Endothelial cell of umbilical vein (primary cell): ENCODE results near the gene UGT1A7. TPM values are rescaled to one million over a fixed set of nuclear protein-coding genes. Genes with fewer than 3 reads are reported as not detected.

Experiments
- BruUV-seq: library from RNA; stranded (reverse); fragments of 400-500 nt; replicated peaks from 2 replicates; lab custom pipeline; 2021; lab: Mats Ljungman, UMichigan
- CTCF ChIA-PET: fragments of 300-600, 350-600 bp; sonication (Branson Sonifier 250); formaldehyde crosslinking; loops from one replicate; lab custom pipeline; 2021; ENCODE audit warnings: antibody characterized with exemption, inconsistent platforms; lab: Charles Lee
- POLR2A ChIA-PET: fragments of 300-600, 350-600 bp; sonication (Branson Sonifier 250); formaldehyde crosslinking; loops from one replicate; lab custom pipeline; 2021; ENCODE audit warnings: antibody characterized with exemption, inconsistent platforms; lab: Charles Lee
- DNase-seq: peaks from one replicate; pipeline ENCODE4 v3.0.0-alpha.2; 2011; ENCODE audit warnings: low read depth, low spot score
- FAIRE-seq: peaks from 2 replicates; lab custom pipeline; 2011; peaks lifted over from hg19 to GRCh38; lab: Jason Lieb, UNC
- H2AFZ ChIP-seq: 2 replicates; pipeline ENCODE4 v1.6.0; 2012; ENCODE audit warnings: low read depth, low read length, control low read depth, inconsistent platforms
- H3K27ac ChIP-seq: 2 replicates; pipeline ENCODE4 v1.5.1; 2011; ENCODE audit warnings: low read depth, mild to moderate bottlenecking, control low read depth, low read length, moderate library complexity; ENCODE audit not compliant: insufficient read depth
- H3K27me3 ChIP-seq, 2 experiments: 2 replicates each; pipeline versions ENCODE4 v1.6.0 to v1.6.1; 2011; ENCODE audit warnings: low read length in 2 of 2, mixed read lengths in 1 of 2; ENCODE audit not compliant: control insufficient read depth in 2 of 2, insufficient read depth in 2 of 2
- H3K36me3 ChIP-seq, 2 experiments: 2 replicates in 1 of 2; 3 replicates in 1 of 2; pipeline ENCODE4 v1.5.1; 2011; ENCODE audit warnings: low read length in 2 of 2, mild to moderate bottlenecking in 1 of 2, moderate library complexity in 1 of 2; ENCODE audit not compliant: control insufficient read depth in 2 of 2, insufficient read depth in 2 of 2; ENCODE audit errors: extremely low read depth in 1 of 2
- H3K4me1 ChIP-seq: 3 replicates; pipeline ENCODE4 v1.5.1; 2011; ENCODE audit warnings: mild to moderate bottlenecking, low read length; ENCODE audit not compliant: control insufficient read depth, insufficient read depth; ENCODE audit errors: extremely low read depth
- H3K4me2 ChIP-seq: 2 replicates; pipeline ENCODE4 v1.6.1; 2011; ENCODE audit warnings: low read length, control low read depth, mixed read lengths; ENCODE audit not compliant: insufficient read depth
- H3K4me3 ChIP-seq, 3 experiments: fragments of 200-600 bp in 1 of 3; sonication (generic), shearing (Covaris generic) in 1 of 3; replicated peaks in 1 of 3; 2 replicates each; pipeline ENCODE4 v1.5.1; 2011 to 2016; ENCODE audit warnings: control low read depth in 3 of 3, low read length in 3 of 3, mild to moderate bottlenecking in 2 of 3, inconsistent platforms in 1 of 3, low read depth in 1 of 3, moderate library complexity in 1 of 3; ENCODE audit not compliant: insufficient read depth in 1 of 3
- H3K79me2 ChIP-seq: 2 replicates; pipeline ENCODE4 v1.6.0; 2012; ENCODE audit warnings: low read length, inconsistent platforms; ENCODE audit not compliant: control insufficient read depth, insufficient read depth
- H3K9ac ChIP-seq: replicated peaks from 2 replicates; pipeline ENCODE3; 2011; ENCODE audit warnings: low read length, control low read depth; ENCODE audit not compliant: insufficient read depth; ENCODE audit errors: extremely low read depth
- H3K9me1 ChIP-seq: replicated peaks from 3 replicates; pipeline ENCODE4 v1.6.0; 2011; ENCODE audit warnings: mild to moderate bottlenecking, low read length; ENCODE audit not compliant: control insufficient read depth, insufficient read depth; ENCODE audit errors: extremely low read depth
- H3K9me3 ChIP-seq: replicated peaks from 2 replicates; pipeline ENCODE4 v1.5.1; 2012; ENCODE audit warnings: low read length, inconsistent platforms; ENCODE audit not compliant: control insufficient read depth, insufficient read depth
- H4K20me1 ChIP-seq: replicated peaks from 2 replicates; pipeline ENCODE3; 2011; ENCODE audit warnings: mild to moderate bottlenecking, low read length; ENCODE audit not compliant: control insufficient read depth, insufficient read depth; ENCODE audit errors: extremely low read depth
- EZH2 ChIP-seq: IDR thresholded peaks from 2 replicates; pipeline ENCODE4 v1.6.1; 2012; ENCODE audit warnings: borderline replicate concordance, low read depth, mild to moderate bottlenecking, moderate library complexity, low read length, inconsistent platforms; ENCODE audit not compliant: severe bottlenecking
- FOS ChIP-seq: IDR thresholded peaks from 2 replicates; pipeline ENCODE4 v1.6.1; 2011; ENCODE audit warnings: mild to moderate bottlenecking, low read length, moderate library complexity, borderline replicate concordance; ENCODE audit not compliant: insufficient read depth
- GATA2 ChIP-seq: IDR thresholded peaks from 2 replicates; pipeline ENCODE4 v1.7.0; 2011; ENCODE audit warnings: low read depth, mild to moderate bottlenecking, moderate library complexity, mixed read lengths, low read length; ENCODE audit not compliant: insufficient read length, insufficient read depth
- JUN ChIP-seq: IDR thresholded peaks from 2 replicates; pipeline ENCODE4 v1.6.1; 2011; ENCODE audit warnings: borderline replicate concordance, low read depth; ENCODE audit not compliant: insufficient read length, insufficient read depth
- MYC ChIP-seq: IDR thresholded peaks from one replicate; pipeline ENCODE4 v1.6.1; 2011; ENCODE audit warnings: mild to moderate bottlenecking, low read depth, low read length
- POLR2A ChIP-seq: IDR thresholded peaks from 2 replicates; pipeline ENCODE4 v1.6.1; 2012; ENCODE audit warnings: low read depth, mild to moderate bottlenecking, control low read depth, low read length
- POLR2AphosphoS5 ChIP-seq: IDR thresholded peaks from 2 replicates; pipeline ENCODE4 v1.6.1; 2012; ENCODE audit warnings: low read depth, mild to moderate bottlenecking, control low read depth, low read length, moderate library complexity; ENCODE audit not compliant: insufficient read depth
- dilution Hi-C: fragments of 300-500 bp; cut with MboI; formaldehyde crosslinking; loops from one replicate; pipeline ENCODE4 v1.15.0; 2019; ENCODE audit warnings: low sequenced_read_pairs; ENCODE audit not compliant: extremely low pct_ligation_motif_present
- intact Hi-C: fragments of 100-400 bp; cut with micrococcal nuclease; formaldehyde crosslinking; loops from one replicate; pipeline ENCODE4 v1.10.0; 2022
- polyA plus RNA-seq, 4 experiments: library from polyadenylated mRNA; depleted of rRNA in 3 of 4; stranded (reverse) in 3 of 4; unstranded in 1 of 4; fragments of >200 nt; gene quantifications; 2 replicates each; pipeline versions ENCODE4 v1.2.1 to v1.2.3, GENCODE V29; 2011 to 2012; ENCODE audit warnings: missing spikeins in 1 of 4
- total RNA-seq: library from RNA; stranded (reverse); gene quantifications from 2 replicates; pipeline ENCODE4 v1.2.3, GENCODE V29; 2021
- TF ChIP-seq, protein P1 (sequence below): IDR thresholded peaks from 2 replicates; pipeline ENCODE4 v1.6.1; 2011; ENCODE audit not compliant: insufficient read depth, insufficient read length
- TF ChIP-seq, protein P2 (sequence below), 2 donors: IDR thresholded peaks; 1 replicate in 1 of 2; 2 replicates in 1 of 2; pipeline ENCODE4 v1.5.1; 2011; ENCODE audit warnings: low read length in 2 of 2, mild to moderate bottlenecking in 2 of 2, moderate library complexity in 2 of 2, control low read depth in 1 of 2, inconsistent platforms in 1 of 2, low read depth in 1 of 2; ENCODE audit not compliant: insufficient read depth in 1 of 2; ENCODE audit errors: extremely low read depth in 1 of 2

The UGT1A7 gene
- total and polyA plus RNA-seq, 2 donors (not counting 3 experiments of a cell fraction or from before 2014, with no cell fraction given): not detected

- Histone ChIP-seq H3K79me2 (no peaks in the 10 kb centered on the region), H3K27me3 (no peaks in the 10 kb centered on the region), H3K4me2 (no peak overlapping the region), H3K9me3 (no peaks in the 10 kb centered on the region), H3K4me3 (no peak overlapping the region), H2AFZ (no peak overlapping the region), H4K20me1 (no peaks in the 10 kb centered on the region), H3K27ac (no peak overlapping the region), H3K4me1 (no peaks in the 10 kb centered on the region), H3K9me1 (no peaks in the 10 kb centered on the region), H3K36me3 (no peaks in the 10 kb centered on the region), H3K9ac (no peak overlapping the region)
- dilution Hi-C loops (no loop called here), intact Hi-C loops (no loop called here)
- DNase-seq (no peak), FAIRE-seq (no peak)
- POLR2A ChIA-PET: no interaction called here
- BruUV-seq: no TSS peak
- TF ChIP-seq, protein P1, sequence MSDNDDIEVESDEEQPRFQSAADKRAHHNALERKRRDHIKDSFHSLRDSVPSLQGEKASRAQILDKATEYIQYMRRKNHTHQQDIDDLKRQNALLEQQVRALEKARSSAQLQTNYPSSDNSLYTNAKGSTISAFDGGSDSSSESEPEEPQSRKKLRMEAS: no peak
- no peak for TF ChIP-seq MYC
- CTCF ChIA-PET: no interaction called here
These were observed 99.1 kb downstream of the UGT1A7 start for GRCh38 chr2:233780771-233781170.

GRCh38 chr2:233789554-233789953 is 107.9 kb downstream of the UGT1A7 start:
- Histone ChIP-seq H2AFZ (no peak overlapping the region), H3K27me3 (no peaks in the 10 kb centered on the region), H3K9me1 (no peaks in the 10 kb centered on the region), H3K36me3 (no peaks in the 10 kb centered on the region), H3K27ac (no peak overlapping the region), H3K4me3 (no peak overlapping the region), H3K9ac (no peak overlapping the region), H3K4me1 (no peaks in the 10 kb centered on the region), H3K9me3 (no peaks in the 10 kb centered on the region), H3K79me2 (no peaks in the 10 kb centered on the region), H4K20me1 (no peaks in the 10 kb centered on the region), H3K4me2 (no peak overlapping the region)
- dilution Hi-C loops: no loop called here
- TF ChIP-seq GATA2 (no peak), POLR2AphosphoS5 (no peak), EZH2 (no peak), POLR2A (no peak), FOS (no peak), MYC (no peak), JUN (no peak)
- TF ChIP-seq, protein P1: no peak
- TF ChIP-seq, protein P2, sequence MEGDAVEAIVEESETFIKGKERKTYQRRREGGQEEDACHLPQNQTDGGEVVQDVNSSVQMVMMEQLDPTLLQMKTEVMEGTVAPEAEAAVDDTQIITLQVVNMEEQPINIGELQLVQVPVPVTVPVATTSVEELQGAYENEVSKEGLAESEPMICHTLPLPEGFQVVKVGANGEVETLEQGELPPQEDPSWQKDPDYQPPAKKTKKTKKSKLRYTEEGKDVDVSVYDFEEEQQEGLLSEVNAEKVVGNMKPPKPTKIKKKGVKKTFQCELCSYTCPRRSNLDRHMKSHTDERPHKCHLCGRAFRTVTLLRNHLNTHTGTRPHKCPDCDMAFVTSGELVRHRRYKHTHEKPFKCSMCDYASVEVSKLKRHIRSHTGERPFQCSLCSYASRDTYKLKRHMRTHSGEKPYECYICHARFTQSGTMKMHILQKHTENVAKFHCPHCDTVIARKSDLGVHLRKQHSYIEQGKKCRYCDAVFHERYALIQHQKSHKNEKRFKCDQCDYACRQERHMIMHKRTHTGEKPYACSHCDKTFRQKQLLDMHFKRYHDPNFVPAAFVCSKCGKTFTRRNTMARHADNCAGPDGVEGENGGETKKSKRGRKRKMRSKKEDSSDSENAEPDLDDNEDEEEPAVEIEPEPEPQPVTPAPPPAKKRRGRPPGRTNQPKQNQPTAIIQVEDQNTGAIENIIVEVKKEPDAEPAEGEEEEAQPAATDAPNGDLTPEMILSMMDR (IDR thresholded peaks at IDR 0.05; ENCODE audit: extremely low read depth in 1 of 2, insufficient read depth in 1 of 2, low read depth in 1 of 2, low read length in 2 of 2): no peak
- ChIA-PET CTCF (no interaction called here), POLR2A (no interaction called here)
- BruUV-seq: no TSS peak
- intact Hi-C loops: no loop called here
- no peak for FAIRE-seq
- DNase-seq: no peak
